GM18505 (cell line): ENCODE measurements around the gene NRG3.

ENCODE experiments used
- ATAC-seq: cut with Tn5 transposase; IDR thresholded peaks from one replicate; pipeline ENCODE4 v1.9.1; 2021; ENCODE audit not compliant: unreplicated experiment
- POLR2A ChIP-seq: IDR thresholded peaks from 4 replicates; pipeline ENCODE4 v1.6.1; 2011; ENCODE audit warnings: borderline replicate concordance; ENCODE audit not compliant: insufficient read depth, insufficient read length; ENCODE audit errors: extremely low read depth

NRG3 gene

DNA sequence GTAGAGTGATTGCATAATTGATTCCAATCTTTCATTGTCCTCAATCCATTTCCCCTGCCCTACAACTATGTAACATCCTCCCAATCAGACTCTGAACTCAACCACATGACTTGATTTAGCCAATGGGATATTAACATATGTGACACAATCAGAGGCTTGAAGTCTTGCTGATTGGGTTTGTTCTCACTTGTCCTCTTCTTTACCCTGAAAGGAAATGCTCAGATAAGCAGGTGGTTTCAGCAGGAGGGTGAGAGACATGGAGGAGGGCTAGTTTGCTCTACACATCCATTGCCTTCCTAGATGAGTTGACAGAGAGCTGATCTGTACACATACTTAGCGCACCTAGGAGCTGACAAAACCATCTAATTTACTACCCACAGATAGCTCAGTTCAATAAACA lies 669.4 kb downstream of the NRG3 start:
- TF ChIP-seq POLR2A: no peak
- ATAC-seq: no peak

DNA sequence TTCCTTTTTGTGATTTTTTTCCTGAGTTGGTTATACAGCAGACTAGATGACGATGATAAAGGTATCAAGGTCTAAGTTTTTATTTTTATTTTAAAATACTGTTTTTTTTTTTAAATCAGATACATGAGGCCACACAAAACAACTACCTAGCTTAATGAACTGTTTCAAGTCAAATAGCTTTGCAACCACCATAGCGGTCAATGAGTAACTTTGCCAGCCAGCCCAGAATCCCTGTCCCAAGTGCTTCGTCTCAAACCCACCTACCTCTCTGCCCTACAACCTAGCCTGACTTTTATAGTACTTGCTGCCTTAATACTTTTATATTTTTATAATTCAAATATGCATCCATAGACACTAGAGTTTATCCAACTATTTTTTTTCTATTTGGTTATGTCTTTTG lies 676.5 kb downstream of the NRG3 start:
- ATAC-seq: no peak
- no peak for TF ChIP-seq POLR2A

DNA sequence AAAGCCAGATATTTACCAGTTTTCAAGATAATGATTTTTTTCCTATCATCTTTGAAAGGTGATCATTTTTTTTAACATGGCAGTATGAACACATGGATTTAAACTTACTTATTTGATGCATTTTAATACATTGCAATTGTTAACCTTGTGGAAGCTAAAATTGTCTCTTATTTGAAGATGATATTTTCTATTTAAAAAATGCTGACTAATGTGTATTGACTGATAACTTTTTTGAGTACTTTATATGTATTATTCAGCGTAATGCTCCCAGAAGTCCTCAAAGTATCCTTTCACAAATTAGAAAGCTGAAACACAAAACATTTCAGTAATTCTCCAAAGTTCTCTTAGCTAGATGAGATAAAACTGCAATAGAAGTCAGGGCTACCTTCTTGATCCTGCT lies 677.3 kb downstream of the NRG3 start:
- no peak for TF ChIP-seq POLR2A
- ATAC-seq: no peak

DNA sequence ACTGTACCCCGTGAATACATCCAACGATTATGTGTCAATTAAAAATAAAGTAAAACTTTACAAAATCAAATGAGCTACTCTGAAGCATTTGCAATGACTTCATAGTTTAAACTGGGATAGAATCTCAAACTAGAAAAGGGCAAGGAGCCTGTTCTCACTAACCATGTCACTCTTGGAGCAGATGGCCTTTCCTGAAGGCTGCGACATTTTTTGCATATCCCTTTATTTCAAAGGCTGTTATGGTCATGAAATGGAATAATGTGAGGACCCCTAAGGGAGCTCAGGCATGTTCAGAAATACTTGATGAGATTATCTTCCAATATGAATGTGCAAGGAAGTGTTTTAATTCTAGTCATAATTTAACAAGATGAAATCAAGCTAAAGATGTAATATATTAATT lies 679.4 kb downstream of the NRG3 start:
- TF ChIP-seq POLR2A: no peak
- no peak for ATAC-seq

DNA sequence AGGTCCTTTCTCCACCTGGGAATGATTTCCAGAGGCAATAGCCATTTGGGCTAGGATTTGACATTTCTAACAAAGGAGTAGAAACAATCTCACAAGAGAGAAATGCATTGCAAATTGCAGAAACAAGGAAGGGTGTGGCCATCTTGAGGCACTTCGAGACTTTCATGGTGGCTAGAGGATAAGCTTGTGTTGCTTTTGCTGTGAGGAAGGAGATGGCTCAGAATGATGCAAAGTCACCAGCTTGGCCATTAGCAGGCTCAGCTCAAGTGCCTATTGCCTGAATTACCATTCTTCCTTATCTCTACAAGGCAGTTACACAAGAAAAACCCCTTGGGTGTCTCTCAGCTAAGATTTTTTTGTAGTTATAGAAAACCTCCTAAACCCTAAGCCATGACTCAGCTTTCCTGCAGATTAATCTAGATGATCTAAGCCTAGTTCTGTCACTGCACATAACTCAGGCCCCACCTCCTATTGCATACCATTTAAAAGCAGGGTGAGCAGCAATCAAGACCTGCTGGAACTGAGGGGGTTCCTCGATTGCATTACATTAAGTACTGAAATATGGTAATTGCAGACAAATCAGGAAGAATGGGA lies 683.1 kb downstream of the NRG3 start:
- TF ChIP-seq POLR2A: no peak
- no peak for ATAC-seq

DNA sequence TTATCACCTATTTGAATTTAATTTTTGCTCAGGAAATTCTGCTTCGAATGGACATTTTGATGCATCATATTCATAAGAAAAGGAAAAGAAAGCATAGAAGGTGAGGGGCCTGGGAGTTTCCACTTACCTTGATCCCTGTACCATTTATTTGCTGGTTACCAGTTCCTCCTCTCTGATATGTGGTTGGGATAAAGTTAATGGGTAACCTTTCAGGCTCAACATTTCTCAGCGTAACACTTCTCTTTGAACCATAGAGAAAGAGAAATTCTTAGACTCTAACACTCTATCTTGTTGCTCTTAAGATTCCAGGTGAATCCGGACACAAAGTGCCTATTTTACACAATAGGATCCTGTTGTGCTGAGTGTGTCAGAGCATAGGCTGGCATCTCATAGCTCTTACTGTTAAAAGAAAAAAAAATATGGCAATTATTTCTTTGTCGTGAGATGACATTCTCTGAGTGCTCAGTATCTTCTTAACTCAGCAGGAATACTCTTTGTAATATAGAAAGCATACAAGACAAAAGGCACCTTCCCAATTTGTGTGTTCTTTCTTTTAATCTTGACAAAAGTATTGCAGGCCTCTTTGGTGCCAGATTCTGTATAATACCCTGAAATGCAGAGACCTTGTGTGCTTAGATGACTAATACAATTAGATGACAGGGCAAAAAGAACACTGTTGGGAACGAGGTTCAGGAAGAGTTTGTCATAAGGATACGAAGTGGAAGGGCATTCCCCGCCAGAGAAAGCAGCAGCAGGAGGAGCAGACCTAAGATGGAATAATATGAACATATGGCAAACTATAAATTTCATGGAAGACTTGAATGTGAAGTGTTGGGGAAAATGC lies 689.6 kb downstream of the NRG3 start:
- ATAC-seq: no peak
- no peak for TF ChIP-seq POLR2A

DNA sequence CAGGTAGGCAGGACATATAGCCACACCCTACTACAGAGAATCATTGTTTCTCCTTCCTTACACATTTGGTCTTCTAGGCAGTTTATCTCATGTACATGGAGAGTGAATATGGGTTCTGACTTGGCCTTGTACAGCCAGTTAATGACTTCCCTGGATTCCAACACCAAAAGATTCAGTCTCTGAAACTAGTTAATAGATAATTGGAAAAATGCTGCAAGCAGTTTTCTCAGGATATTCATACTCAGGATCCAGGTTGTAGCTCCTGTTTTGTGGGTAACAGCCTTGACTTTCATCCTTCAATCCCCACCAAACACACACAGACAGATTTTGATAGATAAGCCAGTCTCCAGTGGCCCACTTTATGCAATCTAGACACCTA lies 690.2 kb downstream of the NRG3 start:
- no peak for ATAC-seq
- no peak for TF ChIP-seq POLR2A

DNA sequence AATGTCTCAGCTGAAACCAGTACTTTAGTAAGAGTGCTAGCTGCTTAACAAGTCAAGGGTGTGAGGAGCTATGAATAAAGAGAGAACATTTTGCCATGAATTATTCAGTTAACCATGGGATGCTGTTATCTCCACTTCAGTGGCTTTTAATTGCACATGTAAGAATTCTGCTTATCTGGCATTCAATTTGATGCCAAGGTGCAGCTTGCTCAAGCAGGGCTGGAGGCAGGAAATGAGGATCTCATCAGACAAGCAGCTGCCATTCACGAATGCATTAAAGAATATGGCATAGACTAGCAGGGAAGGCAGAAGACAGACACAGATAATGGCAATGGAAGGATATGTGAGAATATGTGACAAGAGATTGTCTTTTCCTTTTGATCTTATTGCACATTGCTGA lies 697.8 kb downstream of the NRG3 start:
- no peak for ATAC-seq
- no peak for TF ChIP-seq POLR2A

DNA sequence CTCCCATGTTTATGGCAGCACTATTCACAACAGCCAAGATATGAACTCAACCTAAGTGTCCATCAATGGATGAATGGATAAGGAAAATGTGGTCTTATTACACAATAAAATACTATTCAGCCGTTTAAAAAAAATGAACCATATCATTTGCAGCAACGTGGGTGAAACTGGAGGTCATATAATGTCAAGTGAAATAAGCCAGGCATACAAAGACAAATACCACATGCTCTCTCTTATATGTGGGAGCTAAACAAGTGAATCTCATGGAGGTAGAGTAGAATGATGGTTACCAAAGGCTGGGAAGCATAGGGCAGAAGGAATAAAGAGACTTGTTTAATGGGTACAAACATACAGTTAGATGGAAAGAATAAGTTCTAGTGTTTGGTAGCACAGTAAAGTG lies 699.1 kb downstream of the NRG3 start:
- ATAC-seq: no peak

DNA sequence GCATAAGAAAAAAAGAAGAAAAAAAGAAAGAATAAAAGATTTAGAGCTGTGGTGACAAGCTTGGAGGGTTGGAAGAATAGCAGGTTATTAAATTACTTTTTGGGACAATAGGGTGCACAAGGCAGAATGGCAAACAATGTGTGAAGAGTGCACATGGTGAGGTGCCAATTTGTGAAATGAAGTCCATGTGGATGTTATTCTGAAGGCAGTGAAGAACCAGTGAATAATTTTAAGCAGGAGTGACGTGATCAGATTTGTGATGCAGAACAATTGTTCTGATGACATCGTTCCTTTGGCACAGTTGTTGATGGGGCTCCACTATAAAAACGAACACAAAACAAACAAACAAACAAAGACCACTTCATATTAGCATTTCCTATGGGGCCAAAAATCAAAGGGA lies 700.3 kb downstream of the NRG3 start:
- TF ChIP-seq POLR2A: no peak
- no peak for ATAC-seq

More for the DNA sequence above, 699.1 kb downstream of the NRG3 start:
- TF ChIP-seq POLR2A: no peak

DNA sequence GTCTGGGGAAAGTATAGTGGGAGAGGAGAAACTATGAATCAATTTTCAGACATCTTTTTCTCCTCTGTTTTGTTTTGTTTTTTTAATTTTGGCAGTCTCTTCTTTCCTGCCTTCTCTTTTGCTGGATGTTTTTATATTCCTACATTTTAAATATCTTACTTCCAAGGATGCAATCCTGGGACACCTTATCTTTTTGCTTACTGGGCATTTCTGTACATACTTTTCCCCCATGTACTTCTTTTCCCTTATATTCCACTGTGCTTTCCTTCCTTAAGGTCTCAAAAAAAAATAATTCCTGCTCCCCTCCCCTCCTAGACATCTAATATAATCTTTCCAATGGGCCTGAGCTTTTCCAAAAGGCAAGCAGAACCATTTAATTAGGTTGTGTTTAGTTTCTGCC lies 701.1 kb downstream of the NRG3 start:
- no peak for TF ChIP-seq POLR2A
- ATAC-seq: no peak

DNA sequence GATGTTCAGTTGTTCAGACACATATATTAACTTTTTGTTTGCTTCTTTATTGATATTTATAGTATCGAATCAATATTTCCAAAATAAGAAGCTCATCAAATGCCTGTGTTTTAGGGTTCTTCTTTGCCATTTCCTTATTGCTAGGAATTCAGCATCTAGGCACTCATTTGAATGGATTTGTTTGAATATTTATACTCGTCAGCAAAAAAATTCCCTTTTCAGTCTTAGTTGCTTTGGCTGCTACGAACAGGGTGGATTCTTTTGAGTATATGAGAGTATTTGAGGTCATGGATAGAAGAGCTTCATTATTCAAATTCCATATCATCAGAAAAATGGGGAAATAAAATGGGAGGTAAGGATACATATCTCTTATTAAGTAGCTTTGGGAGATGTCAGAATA lies 706.9 kb downstream of the NRG3 start:
- TF ChIP-seq POLR2A: no peak
- no peak for ATAC-seq

DNA sequence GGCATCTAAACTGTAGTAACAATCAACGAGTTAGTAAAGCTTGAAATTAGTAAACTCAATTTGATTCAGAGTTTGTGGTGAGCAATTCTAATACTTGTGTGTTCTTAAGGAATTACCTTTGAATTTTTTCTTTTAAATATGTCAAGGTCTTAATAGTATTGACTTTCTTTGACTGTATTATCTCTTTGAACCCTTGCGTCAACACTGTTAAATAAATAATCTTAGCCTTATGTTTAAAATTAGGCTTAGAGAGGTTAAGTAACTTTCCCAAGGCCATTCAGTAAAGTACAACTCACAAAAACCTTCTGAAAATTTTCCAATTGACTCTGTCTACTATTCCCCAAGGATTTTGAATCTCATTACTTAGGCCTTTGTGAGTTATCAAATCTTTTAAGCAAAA lies 716.4 kb downstream of the NRG3 start:
- no peak for ATAC-seq

DNA sequence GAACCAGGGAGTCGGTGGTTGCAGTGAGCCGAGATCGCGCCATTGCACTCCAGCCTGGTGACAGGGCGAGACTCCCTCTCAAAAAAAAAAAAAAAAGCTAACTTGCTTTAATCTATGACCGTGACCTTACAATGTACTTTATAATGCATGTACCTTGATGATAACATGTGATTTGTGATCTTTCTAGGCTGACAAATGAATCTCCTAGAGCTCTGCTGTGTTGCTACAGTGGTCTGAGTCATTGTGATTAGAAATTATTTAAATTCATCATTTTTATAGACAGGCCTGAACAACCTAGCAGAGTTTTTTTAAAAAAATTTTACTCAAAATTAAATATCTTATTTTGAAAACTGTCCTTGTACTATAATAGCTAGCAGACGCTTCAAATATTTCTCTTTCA lies 722.8 kb downstream of the NRG3 start:
- no peak for TF ChIP-seq POLR2A
- no peak for ATAC-seq

More for the DNA sequence above, 716.4 kb downstream of the NRG3 start:
- no peak for TF ChIP-seq POLR2A
